Measurements from ENCODE around the gene STAT3. TPM values are rescaled to one million over a fixed set of nuclear protein-coding genes. Genes with fewer than 3 reads are reported as not detected.
A peak's percentile ranks its signal among the peaks of the same experiment; 100 is the strongest.

Gene STAT3
- total and polyA plus RNA-seq, 2 of the 13 experiments (the other 11 are each of a cell fraction or from before 2014, with no cell fraction given): 61.8 to 62.4 TPM

DNA sequence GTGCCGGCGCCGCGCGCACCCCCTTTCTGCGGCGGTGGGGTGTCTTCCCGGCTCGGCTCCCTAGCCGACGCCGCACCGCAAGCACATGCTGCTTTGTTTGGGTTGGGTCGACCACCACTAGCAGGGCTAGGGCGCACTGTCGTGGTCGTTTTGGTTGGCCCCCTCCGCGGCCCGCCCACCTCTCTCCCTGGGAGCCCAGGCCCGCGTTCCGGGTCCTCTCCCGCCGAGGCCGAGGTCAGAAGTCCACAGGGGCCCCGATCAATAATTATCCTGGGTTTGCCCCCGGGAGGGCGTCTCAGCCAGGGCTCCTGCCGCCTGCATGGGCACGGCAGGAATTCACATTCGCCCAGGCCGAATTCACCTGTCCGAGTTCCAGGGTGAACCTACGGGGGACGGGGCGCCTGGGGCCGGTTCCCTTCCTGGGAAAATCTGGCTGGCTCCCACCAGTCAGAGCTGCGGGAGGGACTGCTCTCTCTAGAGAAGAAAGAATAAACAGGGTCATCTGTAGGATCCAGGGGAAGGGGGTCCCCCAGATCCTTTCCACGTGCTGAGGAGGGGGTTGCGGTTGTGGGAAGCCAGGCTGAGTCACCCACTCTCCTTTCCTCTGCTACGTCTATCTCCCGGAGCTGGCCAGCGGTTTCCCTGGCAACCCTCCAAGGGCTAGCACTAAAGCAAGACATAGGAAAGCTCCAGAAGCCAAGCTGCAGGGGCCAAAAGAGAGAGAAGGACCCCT lies 111.5 kb downstream of the STAT3 start (continued):
- TF ChIP-seq ZNF574 (CRISPR knock-in tag; IDR thresholded peaks at IDR 0.05) (peak; percentile 75), HDAC2 (CRISPR knock-in tag; IDR thresholded peaks at IDR 0.05) (peak; percentile 74), ZFP62 (CRISPR knock-in tag; IDR thresholded peaks at IDR 0.05) (0 out of 2 replicates have a peak, but pooled peaks have one; percentile 71), RORA (CRISPR knock-in tag; IDR thresholded peaks at IDR 0.05) (peak; percentile 57; the same call in 1 of the 2 replicates), RARG (CRISPR knock-in tag; IDR thresholded peaks at IDR 0.05; ENCODE audit: low read depth) (no peak), ZSCAN20 (CRISPR knock-in tag; IDR thresholded peaks at IDR 0.05; ENCODE audit: borderline replicate concordance) (no peak; the same call in 1 of the 2 replicates), TCF12 (IDR thresholded peaks at IDR 0.05) (no peak), TCF12 (CRISPR knock-in tag; IDR thresholded peaks at IDR 0.05) (no peak), ZNF10 (CRISPR knock-in tag; IDR thresholded peaks at IDR 0.05; ENCODE audit: borderline replicate concordance, low read depth) (no peak), ZNF530 (CRISPR knock-in tag; IDR thresholded peaks at IDR 0.05; ENCODE audit: low read depth) (no peak), AGO1 (IDR thresholded peaks at IDR 0.05; ENCODE audit: low read depth, low read length, poor library complexity, severe bottlenecking) (peak; percentile 65), ZNF687 (CRISPR knock-in tag; IDR thresholded peaks at IDR 0.05) (peak; percentile 95), TBL1XR1 (IDR thresholded peaks at IDR 0.05; ENCODE audit: borderline replicate concordance, low read length, partially characterized antibody) (no peak), ZNF839 (CRISPR knock-in tag; IDR thresholded peaks at IDR 0.05; ENCODE audit: borderline replicate concordance) (no peak), ZNF547 (CRISPR knock-in tag; IDR thresholded peaks at IDR 0.05) (peak; percentile 67; the same call in 1 of the 2 replicates), ZNF720 (CRISPR knock-in tag; IDR thresholded peaks at IDR 0.05) (no peak), ZZZ3 (CRISPR knock-in tag; IDR thresholded peaks at IDR 0.05; ENCODE audit: borderline replicate concordance) (0 out of 2 replicates have a peak, but pooled peaks have one; percentile 42)
- TF ChIP-seq, protein P1, sequence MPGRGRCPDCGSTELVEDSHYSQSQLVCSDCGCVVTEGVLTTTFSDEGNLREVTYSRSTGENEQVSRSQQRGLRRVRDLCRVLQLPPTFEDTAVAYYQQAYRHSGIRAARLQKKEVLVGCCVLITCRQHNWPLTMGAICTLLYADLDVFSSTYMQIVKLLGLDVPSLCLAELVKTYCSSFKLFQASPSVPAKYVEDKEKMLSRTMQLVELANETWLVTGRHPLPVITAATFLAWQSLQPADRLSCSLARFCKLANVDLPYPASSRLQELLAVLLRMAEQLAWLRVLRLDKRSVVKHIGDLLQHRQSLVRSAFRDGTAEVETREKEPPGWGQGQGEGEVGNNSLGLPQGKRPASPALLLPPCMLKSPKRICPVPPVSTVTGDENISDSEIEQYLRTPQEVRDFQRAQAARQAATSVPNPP (CRISPR knock-in tag; IDR thresholded peaks at IDR 0.05): peak; percentile 78; the same call in 1 of the 2 replicates
- TF ChIP-seq, protein P2, sequence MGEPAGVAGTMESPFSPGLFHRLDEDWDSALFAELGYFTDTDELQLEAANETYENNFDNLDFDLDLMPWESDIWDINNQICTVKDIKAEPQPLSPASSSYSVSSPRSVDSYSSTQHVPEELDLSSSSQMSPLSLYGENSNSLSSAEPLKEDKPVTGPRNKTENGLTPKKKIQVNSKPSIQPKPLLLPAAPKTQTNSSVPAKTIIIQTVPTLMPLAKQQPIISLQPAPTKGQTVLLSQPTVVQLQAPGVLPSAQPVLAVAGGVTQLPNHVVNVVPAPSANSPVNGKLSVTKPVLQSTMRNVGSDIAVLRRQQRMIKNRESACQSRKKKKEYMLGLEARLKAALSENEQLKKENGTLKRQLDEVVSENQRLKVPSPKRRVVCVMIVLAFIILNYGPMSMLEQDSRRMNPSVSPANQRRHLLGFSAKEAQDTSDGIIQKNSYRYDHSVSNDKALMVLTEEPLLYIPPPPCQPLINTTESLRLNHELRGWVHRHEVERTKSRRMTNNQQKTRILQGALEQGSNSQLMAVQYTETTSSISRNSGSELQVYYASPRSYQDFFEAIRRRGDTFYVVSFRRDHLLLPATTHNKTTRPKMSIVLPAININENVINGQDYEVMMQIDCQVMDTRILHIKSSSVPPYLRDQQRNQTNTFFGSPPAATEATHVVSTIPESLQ (CRISPR knock-in tag; conservative IDR thresholded peaks at IDR 0.05): no peak
